ENCODE results near the gene TRIM17.

GRCh38 chr1:228426518-228427175 is 10.0 kb upstream of the TRIM17 start:
- TF ChIP-seq SUZ12 (IDR thresholded peaks at IDR 0.05; ENCODE audit: extremely low read depth, insufficient read depth, insufficient read length) (no peak), ZNF274 (IDR thresholded peaks at IDR 0.05; ENCODE audit: low read depth, low read length) (no peak)
